Testis (tissue), 3 donors: ENCODE data around the gene RUBCN. TPM values are rescaled to one million over a fixed set of nuclear protein-coding genes. Genes with fewer than 3 reads are reported as not detected.
"Not testable (repeated sequence)": the region's sequence is repeated elsewhere in the genome, so short reads cannot be mapped to it uniquely, and the experiment has no call there.

Source experiments
- DNase-seq: peaks from one replicate; pipeline ENCODE4 v3.0.0-alpha.2; 2019
- H3K27ac ChIP-seq, 2 donors: fragments of 200-600 bp; sonication (generic); one replicate each; pipeline ENCODE4 v1.5.1; 2019
- H3K27me3 ChIP-seq: fragments of 200-600 bp; sonication (generic); one replicate; pipeline ENCODE4 v1.5.1; 2019
- H3K36me3 ChIP-seq: fragments of 200-600 bp; sonication (generic); one replicate; pipeline ENCODE4 v1.5.1; 2017; ENCODE audit warnings: low read depth; ENCODE audit errors: missing control alignments
- H3K4me1 ChIP-seq: fragments of 200-600 bp; sonication (generic); one replicate; pipeline ENCODE4 v1.5.1; 2019
- H3K4me3 ChIP-seq, 2 donors: fragments of 200-600 bp; sonication (generic); one replicate each; pipeline ENCODE4 v1.5.1; 2017 to 2019
- H3K9me3 ChIP-seq: fragments of 200-600 bp; sonication (generic); one replicate; pipeline ENCODE4 v1.5.1; 2017
- WGBS, 2 donors: methylation state at CpG; one replicate each; pipeline ENCODE4 v1.1.5; 2018; 5-methylcytosine and 5-hydroxymethylcytosine counted together
- intact Hi-C: fragments of 100-400 bp; cut with DNase I; formaldehyde crosslinking; loops from one replicate; pipeline ENCODE4 v1.15.1; 2023; ENCODE audit warnings: low total_unique reads
- polyA plus RNA-seq: library from polyadenylated mRNA; stranded (reverse); fragments of 350-450 nt; fragmentation: Illumina TruSeq; extraction: RNeasy Lipid Tissue Mini Kit (QIAGEN cat#74804); gene quantifications from one replicate; pipeline ENCODE4 v1.2.3, GENCODE V29; 2014; ENCODE audit warnings: low read depth, low replicate concordance; ENCODE audit not compliant: insufficient read depth
- total RNA-seq, 2 donors: library from RNA; depleted of rRNA; stranded (reverse); fragments of >200 nt; gene quantifications; one replicate each; pipeline ENCODE4 v1.2.3, GENCODE V29; 2016

Gene RUBCN
- total and polyA plus RNA-seq, 3 donors from 2014 or later = 44.0 to 159 (median 150) TPM

- H3K4me1 ChIP-seq, H3K36me3 ChIP-seq, H3K4me3 ChIP-seq, H3K9me3 ChIP-seq, H3K27ac ChIP-seq, DNase-seq, H3K27me3 ChIP-seq, intact Hi-C loops: not testable (repeated sequence)
- 91 to 96% methylated on average over 19 to 23 of the region's 23 CpGs for WGBS, 2 donors
Measured at GRCh38 chr3:197661234-197661834, 75.4 kb downstream of the RUBCN start.

- H3K9me3 ChIP-seq, H3K4me1 ChIP-seq, DNase-seq, H3K27ac ChIP-seq, H3K4me3 ChIP-seq, H3K27me3 ChIP-seq, intact Hi-C loops, H3K36me3 ChIP-seq: not testable (repeated sequence)
- WGBS, 2 donors = 82% methylated on average over 14 of the region's 16 CpGs; no CpG with 5 or more reads in 1 of the 2 donors
Measured at GRCh38 chr3:197659701-197660100, 77.0 kb downstream of the RUBCN start.

GRCh38 chr3:197659144-197659543 is 77.6 kb downstream of the RUBCN start:
- H3K9me3 ChIP-seq, H3K36me3 ChIP-seq, H3K27me3 ChIP-seq, DNase-seq, intact Hi-C loops, H3K4me1 ChIP-seq, H3K4me3 ChIP-seq, H3K27ac ChIP-seq: not testable (repeated sequence)
- WGBS, 2 donors = 64% methylated on average over 9 of the region's 10 CpGs; no CpG with 5 or more reads in 1 of the 2 donors

- intact Hi-C loops, DNase-seq, H3K27me3 ChIP-seq, H3K9me3 ChIP-seq, H3K36me3 ChIP-seq, H3K4me3 ChIP-seq, H3K27ac ChIP-seq, H3K4me1 ChIP-seq: not testable (repeated sequence)
- whole genome bisulfite sequencing, 2 donors = 68 to 86% methylated on average over 11 to 13 of the region's 13 CpGs
Measured at GRCh38 chr3:197658706-197659105, 78.0 kb downstream of the RUBCN start.

- 90% methylated on average over 17 of the region's 30 CpGs; no CpG with 5 or more reads in 1 of the 2 donors for WGBS, 2 donors
- intact Hi-C loops, DNase-seq, H3K27me3 ChIP-seq, H3K4me1 ChIP-seq, H3K27ac ChIP-seq, H3K9me3 ChIP-seq, H3K36me3 ChIP-seq, H3K4me3 ChIP-seq: not testable (repeated sequence)
Measured at GRCh38 chr3:197657541-197658292, 79.0 kb downstream of the RUBCN start.

GRCh38 chr3:197656960-197657359 is 79.7 kb downstream of the RUBCN start:
- intact Hi-C loops, DNase-seq, H3K9me3 ChIP-seq, H3K4me3 ChIP-seq, H3K36me3 ChIP-seq, H3K27ac ChIP-seq, H3K27me3 ChIP-seq, H3K4me1 ChIP-seq: not testable (repeated sequence)
- WGBS, 2 donors = 94% methylated on average over 11 to 12 of the region's 12 CpGs

- H3K4me3 ChIP-seq, intact Hi-C loops: not testable (repeated sequence)
- WGBS, 2 donors = 62 to 67% methylated on average over 2 to 3 of the region's 3 CpGs
Measured at GRCh38 chr3:197656129-197656528, 80.6 kb downstream of the RUBCN start.

GRCh38 chr3:197654998-197655330 is 81.7 kb downstream of the RUBCN start:
- H3K36me3 ChIP-seq, H3K4me3 ChIP-seq, H3K4me1 ChIP-seq, intact Hi-C loops, DNase-seq, H3K27me3 ChIP-seq, H3K9me3 ChIP-seq, H3K27ac ChIP-seq: not testable (repeated sequence)
- WGBS, 2 donors = 0% methylated on average over 7 of the region's 22 CpGs; no CpG with 5 or more reads in 1 of the 2 donors

More at GRCh38 chr3:197656129-197656528, 80.6 kb downstream of the RUBCN start:
- H3K36me3 ChIP-seq, H3K27me3 ChIP-seq, H3K9me3 ChIP-seq, DNase-seq, H3K27ac ChIP-seq, H3K4me1 ChIP-seq: not testable (repeated sequence)

GRCh38 chr3:197654090-197654997 is 82.4 kb downstream of the RUBCN start:
- H3K9me3 ChIP-seq, intact Hi-C loops, H3K36me3 ChIP-seq, DNase-seq, H3K4me1 ChIP-seq, H3K27ac ChIP-seq, H3K27me3 ChIP-seq: not testable (repeated sequence)
- WGBS, 2 donors = 2% methylated on average over 13 of the region's 100 CpGs; no CpG with 5 or more reads in 1 of the 2 donors
- H3K4me3 ChIP-seq = peak overlapping the region in 1 of 2 donors; percentile 43

GRCh38 chr3:197652860-197653259 is 83.8 kb downstream of the RUBCN start:
- H3K36me3 ChIP-seq, H3K27ac ChIP-seq, intact Hi-C loops, H3K9me3 ChIP-seq, H3K27me3 ChIP-seq, H3K4me3 ChIP-seq, DNase-seq, H3K4me1 ChIP-seq: not testable (repeated sequence)
- WGBS, 2 donors = 56% methylated on average over 1 of the region's 10 CpGs; no CpG with 5 or more reads in 1 of the 2 donors

GRCh38 chr3:197647649-197648048 is 89.1 kb downstream of the RUBCN start:
- H3K4me1 ChIP-seq, intact Hi-C loops, H3K36me3 ChIP-seq, H3K27me3 ChIP-seq, H3K27ac ChIP-seq, H3K9me3 ChIP-seq, DNase-seq, H3K4me3 ChIP-seq: not testable (repeated sequence)
- WGBS, 2 donors = 87 to 100% methylated on average over 4 to 6 of the region's 7 CpGs
